Activated naive CD4-positive, alpha-beta T cell treated with Interleukin-2 at 50 U/mL for 16 hours (primary cell): ENCODE results near the gene FAM177B.
"Not testable (repeated sequence)": the region's sequence is repeated elsewhere in the genome, so short reads cannot be mapped to it uniquely, and the experiment has no call there.

ENCODE experiments used
- DNase-seq: peaks from one replicate; pipeline ENCODE4 v3.0.0-alpha.2; 2020

Gene FAM177B

DNA sequence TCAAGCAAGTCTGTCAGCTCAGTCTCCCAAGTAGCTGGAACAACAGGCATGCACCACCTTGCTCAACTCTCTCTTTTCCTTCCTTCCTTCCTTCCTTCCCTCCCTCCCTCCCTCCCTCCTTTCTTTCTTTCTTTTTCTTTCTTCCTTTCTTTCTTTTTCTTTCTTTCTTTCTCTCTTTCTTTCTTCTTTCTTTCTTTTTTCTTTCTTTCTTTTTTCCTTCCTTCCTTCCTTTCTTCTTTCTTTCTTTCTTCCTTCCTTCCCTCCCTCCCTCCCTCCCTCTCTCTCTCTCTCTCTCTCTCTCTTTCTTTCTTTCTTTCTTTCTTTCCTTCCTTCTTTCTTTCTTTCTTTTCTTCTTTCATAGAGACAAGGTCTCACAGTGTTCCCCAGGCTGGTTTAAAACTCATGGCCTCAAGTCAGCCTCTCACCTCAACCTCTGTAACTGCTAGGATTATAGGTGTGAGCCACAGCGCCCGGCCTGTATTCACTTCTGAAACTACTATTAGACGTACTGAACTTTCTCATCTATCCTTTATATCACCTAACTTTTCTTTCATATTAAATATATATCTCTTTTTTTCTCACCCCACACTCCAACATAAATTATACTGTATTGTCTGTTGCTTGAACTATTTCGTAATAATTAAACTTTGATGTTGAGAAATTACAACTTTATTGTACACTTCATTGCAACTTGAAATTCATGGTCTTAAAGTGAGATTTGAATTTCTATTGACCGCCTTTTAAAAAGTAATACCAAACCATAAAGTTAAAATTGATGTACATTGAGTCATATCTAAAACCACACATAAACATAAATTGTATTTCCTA, 4.8 kb downstream of the FAM177B start:
- DNase-seq, result not testable (repeated sequence)

DNA sequence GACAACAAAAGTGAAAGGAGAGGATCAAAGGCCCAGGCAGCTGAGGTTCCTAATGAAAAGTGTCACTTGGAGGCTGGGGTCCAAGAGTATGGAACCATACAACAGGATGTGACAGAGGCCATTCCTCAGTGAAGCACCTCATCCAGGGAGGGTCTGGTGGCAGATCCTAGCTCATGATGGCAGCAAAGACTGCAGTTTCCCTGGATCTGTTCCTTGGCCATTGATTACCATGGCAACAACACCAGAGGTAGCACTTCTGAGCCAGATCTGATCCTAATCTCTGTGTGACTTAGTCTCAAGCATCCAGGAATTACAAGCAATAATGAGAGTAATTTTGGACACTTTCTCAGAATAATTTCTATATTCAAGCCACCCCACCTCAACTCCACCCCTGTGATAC, 12.9 kb downstream of the FAM177B start:
- DNase-seq, result no peak

DNA sequence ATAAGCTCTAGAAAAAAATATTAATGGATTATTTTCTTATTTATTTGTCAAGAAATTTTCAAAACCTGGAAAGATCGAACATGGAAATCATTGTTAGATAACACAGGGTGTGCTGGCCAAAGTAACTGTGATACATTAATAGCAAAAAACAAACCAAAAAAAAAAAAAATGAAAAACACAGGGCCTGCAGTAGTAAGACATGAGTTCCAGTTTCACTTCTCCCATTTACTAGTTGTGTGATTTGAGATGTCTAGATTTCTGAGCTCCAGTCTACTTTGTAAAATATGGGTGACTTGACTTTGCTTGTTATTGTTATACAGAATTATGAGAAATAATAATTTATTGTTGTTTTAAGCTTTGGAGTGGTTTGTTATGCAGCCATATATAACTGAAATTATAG, 13.6 kb downstream of the FAM177B start:
- DNase-seq, result no peak

DNA sequence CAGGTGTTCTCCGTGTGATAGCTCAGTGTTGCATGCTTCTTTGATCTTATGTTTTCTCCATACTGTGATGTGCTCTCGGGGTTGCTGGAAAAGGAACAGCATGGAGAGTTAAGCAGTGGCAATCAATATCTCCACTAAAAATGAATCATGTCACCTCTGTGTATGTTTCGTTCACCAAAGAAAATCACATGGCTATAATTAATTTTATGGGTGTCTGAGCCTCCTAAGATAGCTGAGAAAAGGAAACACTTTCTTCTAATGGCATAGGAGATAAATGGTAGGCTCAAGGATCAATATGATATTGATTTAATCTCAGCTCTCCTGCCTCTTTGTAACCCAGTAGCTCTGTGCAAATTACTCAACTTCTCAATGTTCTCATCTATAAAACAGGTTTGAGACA, 14.3 kb downstream of the FAM177B start:
- DNase-seq, result no peak

DNA sequence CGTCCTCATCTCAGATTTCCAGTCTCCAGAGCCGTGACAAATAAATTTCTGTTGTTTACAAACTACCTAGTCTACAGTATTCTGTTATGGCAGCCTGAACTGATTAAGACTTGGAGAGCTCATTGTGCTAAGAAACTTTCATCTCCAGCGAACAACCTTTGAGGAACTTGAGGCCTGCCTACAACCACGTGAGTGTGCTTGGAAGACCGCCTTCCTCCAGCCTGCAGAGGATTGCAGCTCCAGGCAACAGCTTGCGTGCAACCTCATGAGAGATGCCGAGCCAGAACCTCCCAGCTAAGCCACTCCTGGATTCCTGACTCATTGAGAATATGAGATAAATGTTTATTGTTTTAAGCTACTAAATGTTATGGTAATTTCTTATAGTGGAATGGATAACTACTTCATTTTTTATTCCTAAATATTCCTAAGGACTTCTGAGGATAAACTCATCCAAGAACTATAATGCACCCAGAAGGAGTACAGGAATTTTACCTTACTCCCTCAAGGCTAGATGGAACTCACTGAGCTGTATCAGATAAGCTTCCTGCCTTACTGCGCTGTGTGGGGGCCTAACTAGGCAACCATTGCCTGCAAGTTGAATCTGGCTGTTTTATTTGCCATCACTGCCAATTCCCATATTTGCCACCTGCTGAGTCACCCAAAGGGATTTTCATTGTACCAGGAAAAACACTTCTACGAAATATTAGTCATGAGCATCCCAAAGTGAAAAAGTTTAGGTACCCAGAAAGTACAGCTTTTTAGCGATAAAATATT, 17.6 kb downstream of the FAM177B start:
- DNase-seq, result no peak

DNA sequence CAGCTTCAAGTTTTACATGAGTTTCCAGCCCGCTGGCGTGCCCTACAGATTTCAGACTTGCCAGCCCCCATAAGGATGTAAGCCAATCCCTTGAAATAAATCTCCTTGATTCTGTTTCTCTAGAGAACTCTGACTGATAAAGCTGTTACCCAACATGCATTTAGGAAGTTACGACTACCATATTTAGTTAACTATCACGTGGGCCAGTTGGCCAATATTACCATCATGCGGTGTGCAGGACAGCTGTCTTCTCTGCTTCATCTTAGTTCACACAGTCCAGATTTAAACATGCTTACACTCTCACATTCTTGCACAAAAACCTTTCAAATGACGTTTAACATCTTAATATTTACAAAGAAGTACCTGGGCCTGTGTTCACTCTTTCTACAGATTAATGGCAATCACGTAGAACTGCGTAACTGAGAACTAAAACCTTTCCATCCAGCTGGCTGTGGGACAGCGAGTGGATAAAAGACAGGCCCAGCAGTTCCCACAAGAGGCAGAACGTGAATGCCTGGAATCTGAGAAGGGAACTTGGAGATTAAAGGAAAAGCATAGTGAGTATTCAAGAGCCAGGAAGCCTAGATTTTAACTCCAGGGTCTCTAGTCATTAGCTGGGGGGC, 20.8 kb downstream of the FAM177B start:
- no peak for DNase-seq

DNA sequence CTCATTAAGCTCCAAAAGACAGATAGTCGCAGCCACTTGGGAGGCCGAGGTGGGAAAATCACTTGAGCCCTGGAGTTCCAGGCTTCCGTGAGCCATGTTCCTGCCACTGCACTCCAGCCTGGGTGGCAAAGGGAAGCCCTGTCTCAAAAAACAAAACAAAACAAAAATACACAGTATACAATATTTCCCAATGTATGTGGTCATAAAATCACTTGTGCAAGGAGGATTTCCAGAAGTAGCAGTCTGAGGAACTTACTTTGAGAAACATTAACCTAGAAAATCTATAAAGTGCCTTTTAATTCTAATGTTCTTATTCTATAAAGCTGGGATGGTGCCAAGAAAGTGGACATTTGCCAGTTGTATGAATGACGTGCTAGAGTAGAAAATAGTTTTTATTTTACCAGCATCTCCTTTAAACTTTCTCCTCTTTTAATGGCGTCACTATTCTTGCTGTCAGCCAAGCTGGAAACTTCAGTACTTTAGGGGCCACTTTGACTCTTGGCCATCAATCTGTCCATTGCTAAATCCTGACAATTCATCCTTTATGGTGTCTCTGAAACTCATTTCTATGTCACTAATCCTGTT, 22.5 kb downstream of the FAM177B start:
- no peak for DNase-seq

DNA sequence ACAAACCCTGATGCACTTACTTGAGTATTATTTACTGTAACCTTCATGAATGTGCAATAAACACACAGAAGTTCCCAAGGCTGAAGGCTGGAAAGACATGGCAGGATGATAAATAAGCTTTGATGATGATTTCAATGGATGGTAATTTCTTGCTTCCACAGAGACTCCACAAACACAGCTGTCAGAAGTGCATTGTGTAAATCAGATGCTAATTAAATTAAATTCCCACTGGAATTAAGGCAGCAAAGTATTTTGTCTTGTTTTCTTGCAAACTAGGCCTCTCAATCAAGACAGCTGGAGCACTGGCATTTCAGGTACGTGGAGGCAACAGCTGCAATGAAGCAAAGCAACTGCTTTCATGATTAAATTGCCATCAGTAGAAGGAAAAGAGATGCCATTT, 24.1 kb downstream of the FAM177B start:
- DNase-seq, result no peak

DNA sequence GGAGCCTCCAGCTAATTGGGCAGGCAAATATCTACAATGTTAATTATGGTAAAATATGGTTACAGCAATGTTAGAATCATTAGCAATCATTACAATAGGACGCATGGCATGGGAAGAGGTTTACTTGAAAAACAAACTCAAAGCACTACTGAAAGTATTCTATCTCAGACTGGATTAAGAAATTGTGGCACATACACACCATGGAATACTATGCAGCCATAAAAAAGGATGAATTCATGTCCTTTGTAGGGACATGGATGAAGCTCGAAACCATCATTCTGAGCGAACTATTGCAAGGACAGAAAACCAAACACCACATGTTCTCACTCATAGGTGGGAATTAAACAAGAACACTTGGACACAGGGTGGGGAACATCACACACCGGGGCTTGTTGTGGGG, 25.2 kb downstream of the FAM177B start:
- not testable (repeated sequence) for DNase-seq

DNA sequence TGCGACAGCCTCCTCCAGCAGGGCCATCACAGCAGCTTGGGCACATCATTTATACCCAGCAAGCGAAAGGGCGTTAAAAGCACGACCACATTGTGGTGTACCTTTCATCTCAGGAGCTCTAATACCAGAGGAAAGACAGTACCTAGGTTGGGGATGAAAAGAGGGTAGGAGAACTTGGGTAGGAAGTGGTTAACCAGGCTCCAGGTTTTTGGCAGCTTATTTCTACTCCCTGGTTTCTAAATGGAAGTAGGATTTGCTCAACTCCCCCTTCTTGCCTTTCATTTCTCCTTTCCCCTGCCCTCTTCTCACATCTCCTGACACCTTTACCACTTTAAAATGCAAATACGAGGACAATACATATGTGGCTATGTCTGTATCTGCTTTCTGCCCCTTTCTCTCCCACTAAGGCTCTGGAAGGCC, 30.2 kb downstream of the FAM177B start:
- no peak for DNase-seq

DNA sequence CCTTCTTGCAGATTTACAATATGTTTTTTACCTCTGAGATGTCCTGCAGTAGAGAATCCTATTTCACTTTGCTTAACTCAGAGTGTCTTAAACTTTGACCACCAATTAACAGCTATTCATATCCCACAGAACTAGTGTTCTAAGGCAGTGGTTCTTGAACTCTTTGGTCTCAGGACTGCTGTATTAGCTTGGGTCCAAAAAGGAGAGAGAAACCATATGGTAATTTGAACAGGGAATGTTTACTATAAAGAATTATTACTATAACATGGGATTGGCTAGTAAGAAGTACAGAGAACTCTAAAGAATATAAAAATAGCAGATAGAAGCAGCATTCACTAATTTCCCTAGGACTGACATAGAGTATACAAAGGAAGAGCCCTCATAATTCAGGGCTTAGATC, 31.6 kb downstream of the FAM177B start:
- DNase-seq, result no peak

DNA sequence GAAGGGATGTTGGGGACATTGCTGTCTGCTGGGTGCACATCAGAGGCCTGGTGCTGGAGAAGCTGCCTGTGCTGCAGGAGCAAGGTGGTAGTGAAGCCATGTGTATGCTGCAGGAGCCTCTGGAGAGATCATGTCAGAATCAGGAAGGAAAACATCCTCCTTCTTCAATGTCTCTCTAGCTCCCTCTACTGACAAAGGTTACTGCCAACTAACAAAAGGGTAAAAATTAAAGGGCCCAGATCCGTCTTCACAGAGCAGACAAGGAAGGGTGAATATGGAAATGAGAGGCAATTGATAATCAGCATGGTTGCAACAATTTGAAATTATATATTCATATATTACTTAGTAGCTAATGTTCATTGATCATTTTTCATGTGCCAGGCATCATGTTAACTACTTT, 32.2 kb downstream of the FAM177B start:
- no peak for DNase-seq

DNA sequence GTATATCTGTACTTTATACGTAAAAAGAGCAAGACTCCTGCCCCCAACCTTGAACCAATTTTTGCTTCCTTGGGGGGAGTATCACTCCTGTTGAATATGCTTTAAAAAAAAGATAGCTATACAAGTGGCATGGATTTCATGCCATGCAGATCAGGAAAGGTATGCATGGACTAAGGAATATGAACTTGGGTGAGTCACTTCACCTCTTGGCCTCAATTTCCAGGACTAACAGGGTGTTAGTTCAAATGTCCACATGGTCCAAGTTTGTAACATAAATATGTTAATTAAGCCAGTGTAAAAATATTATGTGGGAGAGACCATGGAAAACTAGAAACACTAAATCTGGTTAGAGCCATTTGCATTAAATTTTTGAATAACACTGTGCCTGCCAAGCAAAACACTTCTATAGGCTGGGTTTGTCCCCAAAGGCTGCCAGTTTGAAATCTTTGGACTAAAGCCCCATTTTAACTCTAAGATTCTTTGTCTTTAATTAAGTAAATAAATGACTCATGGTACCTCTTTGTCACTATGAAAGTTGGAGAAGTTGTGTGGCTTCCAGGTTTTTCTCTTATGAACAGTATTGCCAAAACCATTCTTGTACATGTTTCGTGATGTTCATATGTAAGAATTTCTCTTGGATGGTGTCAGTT, 33.1 kb downstream of the FAM177B start:
- DNase-seq, result no peak

DNA sequence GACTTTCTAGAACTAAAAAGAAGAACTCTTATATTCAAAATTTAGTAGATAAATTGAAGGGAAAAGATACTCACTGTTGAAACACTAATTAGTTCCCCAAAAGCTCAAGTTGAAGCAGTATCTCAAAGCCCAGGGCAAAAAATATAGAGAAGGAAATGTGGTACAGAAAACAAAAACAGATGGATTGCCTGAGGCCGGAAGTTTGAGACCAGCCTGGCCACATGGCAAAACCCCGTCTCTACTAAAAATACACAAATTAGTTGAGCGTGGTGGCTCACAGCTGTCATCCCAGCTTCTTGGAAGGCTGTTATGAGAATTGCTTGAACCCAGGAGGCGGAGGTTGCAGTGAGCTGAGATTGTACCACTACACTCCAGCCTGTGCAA, 36.0 kb downstream of the FAM177B start:
- no peak for DNase-seq

DNA sequence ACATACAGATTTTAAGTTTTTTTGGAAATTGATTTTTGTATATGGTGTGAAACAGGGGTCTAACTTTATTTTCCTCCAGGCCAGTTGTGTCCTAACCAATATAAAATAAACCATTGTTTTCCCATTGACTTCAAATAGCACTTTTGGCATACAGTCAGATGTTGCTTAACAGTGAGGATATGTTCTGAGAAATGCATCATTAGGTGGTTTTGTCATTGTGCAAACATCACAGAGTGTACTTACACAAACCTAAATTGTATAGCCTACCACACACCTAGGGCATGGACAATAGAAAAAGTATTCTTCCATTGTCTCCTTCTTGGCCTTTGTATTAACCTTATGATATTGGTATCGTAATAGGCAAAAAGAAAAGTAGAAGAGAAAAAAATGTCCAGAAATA, 40.5 kb downstream of the FAM177B start:
- DNase-seq, result no peak

DNA sequence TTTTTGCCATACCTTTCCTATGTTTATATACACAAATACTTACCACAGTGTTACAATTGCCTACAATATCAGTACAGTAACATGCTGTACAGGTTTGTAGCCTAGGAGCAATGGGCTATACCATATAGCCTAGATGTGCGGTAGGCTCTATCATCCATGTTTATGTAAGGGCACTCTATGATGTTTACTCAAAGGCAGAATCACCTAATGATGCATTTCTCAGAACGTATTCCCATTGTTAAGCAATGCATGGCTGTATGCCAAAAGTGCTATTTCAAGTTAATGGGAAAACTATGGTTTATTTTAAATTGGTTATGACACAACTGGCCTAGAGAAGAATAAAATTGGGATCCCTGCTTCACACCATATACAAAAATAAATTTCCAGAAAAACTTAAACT, 41.0 kb downstream of the FAM177B start:
- DNase-seq, result no peak

DNA sequence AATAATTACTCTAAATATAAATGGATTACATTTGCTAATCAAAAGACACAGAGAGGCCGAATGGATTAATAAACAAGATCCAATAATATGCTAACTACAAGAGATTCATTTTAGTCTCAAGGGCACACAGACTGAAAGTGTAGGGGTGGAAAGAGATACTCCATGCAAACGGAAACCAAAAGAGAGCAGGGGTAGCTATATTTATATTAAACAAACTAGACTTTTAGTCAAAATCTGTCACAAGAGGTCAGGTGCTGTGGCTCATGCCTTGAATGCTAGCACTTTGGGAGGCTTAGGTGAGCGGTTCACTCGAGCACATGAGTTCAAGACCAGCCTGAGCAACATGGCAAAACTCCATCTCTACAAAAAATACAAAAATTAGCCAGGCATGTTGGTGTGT, 44.2 kb downstream of the FAM177B start:
- no peak for DNase-seq

DNA sequence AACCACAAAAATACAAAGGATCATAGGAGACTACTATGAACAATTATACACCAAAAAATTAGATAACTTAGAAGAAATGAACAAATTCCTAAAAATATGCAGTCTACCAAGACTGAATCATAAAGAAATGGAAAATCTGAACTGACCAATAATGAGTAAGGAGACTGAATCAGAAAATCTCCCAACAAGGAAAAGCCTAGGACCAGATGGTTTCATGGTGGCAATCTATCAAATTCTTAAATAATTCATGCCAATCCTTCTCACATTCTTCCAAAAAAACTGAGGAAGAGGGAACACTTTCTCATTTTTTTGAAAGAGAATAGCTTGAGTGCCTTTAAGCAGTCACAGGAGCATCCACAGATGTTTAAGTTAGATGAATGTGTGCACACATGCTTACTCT, 46.0 kb downstream of the FAM177B start:
- DNase-seq, result no peak

DNA sequence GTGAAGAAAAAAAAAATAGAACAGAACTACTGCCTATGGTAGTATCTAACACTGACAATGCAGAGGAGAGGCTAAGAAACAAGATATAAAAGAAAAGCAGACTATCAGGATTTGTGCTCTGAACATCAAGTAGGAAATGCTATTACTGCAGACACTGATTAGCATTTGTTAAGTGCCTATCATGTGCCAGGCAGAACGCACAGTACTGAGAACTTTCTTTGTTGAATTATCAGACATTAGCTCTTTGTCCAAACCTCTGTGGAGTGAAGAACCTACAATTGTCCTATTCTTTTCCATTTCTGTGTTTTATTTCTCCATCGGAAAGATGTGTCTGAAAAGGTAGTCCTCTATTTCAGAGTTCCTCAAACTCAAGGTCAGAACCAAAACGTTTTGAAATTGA, 47.4 kb downstream of the FAM177B start:
- no peak for DNase-seq

DNA sequence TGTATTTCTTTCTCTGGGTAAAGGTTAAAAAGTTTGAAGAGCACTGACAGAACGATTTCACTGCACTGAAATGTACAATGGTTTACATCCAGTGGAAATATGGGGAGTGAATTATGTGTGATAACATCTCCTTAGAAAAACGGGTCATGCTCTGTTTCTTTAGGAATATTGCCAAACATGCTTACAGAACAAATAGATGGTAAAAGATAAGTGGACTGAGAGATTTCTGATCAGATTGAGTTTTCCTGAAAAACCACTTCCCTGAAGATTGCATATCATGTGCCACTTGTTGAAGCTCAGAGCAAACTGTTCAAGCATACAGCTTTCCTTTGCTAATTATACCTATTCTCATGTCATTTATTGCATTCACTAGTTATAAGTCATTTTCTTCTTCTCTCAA, 47.9 kb downstream of the FAM177B start:
- DNase-seq, result no peak

DNA sequence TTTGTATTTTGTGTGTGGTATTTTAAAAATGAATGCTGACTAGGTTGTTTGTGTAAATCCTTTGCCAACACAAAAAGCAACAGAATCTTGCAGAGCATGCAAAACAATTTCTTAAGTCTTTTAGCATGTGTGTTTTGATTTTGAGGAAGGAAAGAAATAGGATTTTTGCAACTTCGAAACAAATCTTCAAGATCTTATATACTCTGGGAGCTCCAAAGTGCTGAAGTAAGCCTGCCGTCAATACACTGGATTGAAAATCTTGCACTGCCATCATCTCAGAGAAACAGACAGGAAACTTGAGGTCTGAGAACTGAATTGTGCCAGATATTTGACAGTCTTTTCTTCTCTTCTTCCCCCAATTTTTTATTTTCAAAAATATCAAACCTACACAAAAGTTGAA, 48.5 kb downstream of the FAM177B start:
- DNase-seq, result no peak

DNA sequence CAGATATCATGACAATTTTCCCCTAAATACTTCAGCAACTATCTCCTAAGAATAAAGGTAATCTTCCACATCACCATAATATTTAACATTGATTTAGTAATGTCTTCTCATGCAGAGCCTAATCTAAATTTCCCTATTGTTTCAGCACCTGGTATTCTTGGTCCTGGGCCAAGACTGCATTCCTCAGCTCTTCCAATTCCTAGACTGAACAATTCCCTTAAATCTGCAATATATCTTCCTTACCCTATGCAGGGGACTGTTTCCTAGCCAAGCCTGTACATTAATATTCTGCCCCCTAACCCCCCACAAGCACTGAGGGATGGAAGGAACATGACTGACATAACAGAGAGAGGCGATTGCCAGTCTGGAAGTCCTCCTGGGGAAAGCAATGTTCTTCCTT, 49.1 kb downstream of the FAM177B start:
- DNase-seq, result no peak

DNA sequence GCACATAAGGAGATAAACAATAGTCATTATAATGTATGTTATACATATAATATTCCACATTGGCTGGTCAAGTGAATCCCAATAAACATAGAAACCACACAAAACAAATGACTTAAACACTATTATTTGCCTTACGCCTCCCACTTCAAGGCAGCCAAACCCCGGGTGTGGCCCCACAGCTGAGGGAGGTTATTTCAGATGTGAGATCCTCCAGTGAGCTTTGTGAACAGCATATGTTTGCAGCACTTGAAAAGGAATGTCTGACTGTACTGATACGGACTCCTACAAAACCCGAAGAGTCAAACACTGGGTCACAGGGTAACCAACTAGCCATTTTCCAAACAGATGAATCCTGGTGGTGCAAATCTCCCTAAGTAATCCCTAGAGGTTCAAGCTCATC, 50.7 kb downstream of the FAM177B start:
- DNase-seq, result no peak
